Tibial artery (tissue), 4 donors: Measurements from ENCODE around the gene CSAD.
"Not testable (repeated sequence)": the region's sequence is repeated elsewhere in the genome, so short reads cannot be mapped to it uniquely, and the experiment has no call there.

Experiments used
- DNase-seq, 2 donors: peaks; one replicate each; pipeline ENCODE4 v3.0.0-alpha.2; 2019
- H3K27ac ChIP-seq, 2 donors: fragments of 200-600 bp; sonication (generic) in 1 of 2; 1 replicate in 1 of 2; 2 replicates in 1 of 2; pipeline ENCODE4 v1.5.1; 2018 to 2019; ENCODE audit warnings: mild to moderate bottlenecking in 1 of 2
- H3K27me3 ChIP-seq, 2 donors: fragments of 200-600 bp; sonication (generic) in 1 of 2; one replicate each; pipeline versions ENCODE4 v1.5.1 to v1.6.0; 2016 to 2019
- H3K36me3 ChIP-seq, 3 donors: fragments of 200-600 bp; sonication (generic) in 2 of 3; one replicate each; pipeline ENCODE4 v1.5.1; 2016 to 2019; ENCODE audit warnings: mild to moderate bottlenecking in 2 of 3
- H3K4me1 ChIP-seq, 4 donors: fragments of 200-600 bp; sonication (generic) in 2 of 4; 1 replicate in 3 of 4; 2 replicates in 1 of 4; pipeline ENCODE4 v1.5.1; 2016 to 2019
- H3K4me3 ChIP-seq, 2 donors: fragments of 200-600 bp; sonication (generic) in 1 of 2; 1 replicate in 1 of 2; 2 replicates in 1 of 2; pipeline ENCODE4 v1.5.1; 2018 to 2019; ENCODE audit warnings: mild to moderate bottlenecking in 2 of 2
- H3K9me3 ChIP-seq, 3 donors: fragments of 200-600 bp; sonication (generic) in 1 of 3; one replicate each; pipeline ENCODE4 v1.5.1; 2016 to 2019
- CTCF ChIP-seq, 2 experiments: fragments of 200-600 bp in 1 of 2; fragments of 450-650 bp in 1 of 2; IDR thresholded peaks; one replicate each; pipeline ENCODE4 v1.5.1; 2017 to 2019; ENCODE audit warnings: antibody characterized with exemption in 2 of 2, mild to moderate bottlenecking in 1 of 2, moderate library complexity in 1 of 2
- intact Hi-C: fragments of 100-400 bp; cut with DNase I; formaldehyde crosslinking; loops from one replicate; pipeline ENCODE4 v1.15.0; 2023; ENCODE audit warnings: low total_unique reads

Gene CSAD

GRCh38 chr12:53118751-53119300, 61.9 kb downstream of the CSAD start:
- DNase-seq: no peak
- Histone ChIP-seq H3K27ac (no peak overlapping the region), H3K27me3 (no peaks in the 10 kb centered on the region), H3K4me3 (no peak overlapping the region), H3K9me3 (no peaks in the 10 kb centered on the region), H3K36me3 (no peaks in the 10 kb centered on the region), H3K4me1 (peaks cover 0 to 37% (median 12%) of the 10 kb centered on the region in 4 donors)
- no peak for TF ChIP-seq CTCF (IDR thresholded peaks at IDR 0.05)
- intact Hi-C loops: loop anchor here (5.0 kb wide), 1 partner anchor 33 kb away; no protein-coding TSS in a partner anchor

GRCh38 chr12:53115891-53116648, 64.7 kb downstream of the CSAD start:
- Histone ChIP-seq H3K4me1 (peaks cover 0 to 37% (median 12%) of the 10 kb centered on the region in 4 donors), H3K9me3 (no peaks in the 10 kb centered on the region), H3K27me3 (no peaks in the 10 kb centered on the region), H3K36me3 (no peaks in the 10 kb centered on the region), H3K4me3 (no peak overlapping the region), H3K27ac (peak overlapping the region; percentile 78 to 80)
- no peak for TF ChIP-seq CTCF (IDR thresholded peaks at IDR 0.05)
- intact Hi-C loops: loop anchor here (5.0 kb wide), 1 partner anchor 36 kb away; no protein-coding TSS in a partner anchor
- DNase-seq: no peak

GRCh38 chr12:53115112-53115890, 65.4 kb downstream of the CSAD start:
- H3K27ac ChIP-seq: peak overlapping the region; percentile 78 to 80

GRCh38 chr12:53113951-53114350, 66.8 kb downstream of the CSAD start:
- DNase-seq: no peak
- H3K4me3 ChIP-seq: no peak overlapping the region
- TF ChIP-seq CTCF (IDR thresholded peaks at IDR 0.05): no peak
- H3K36me3 ChIP-seq: no peaks in the 10 kb centered on the region
- peak overlapping the region; percentile 78 to 80 for H3K27ac ChIP-seq
- H3K9me3 ChIP-seq: no peaks in the 10 kb centered on the region
- intact Hi-C loops: no loop called here
- H3K4me1 ChIP-seq: peaks cover 0 to 37% (median 12%) of the 10 kb centered on the region in 4 donors
- no peaks in the 10 kb centered on the region for H3K27me3 ChIP-seq

More at GRCh38 chr12:53115112-53115890, 65.4 kb downstream of the CSAD start:
- intact Hi-C loops: loop anchor here (5.0 kb wide), 1 partner anchor 37 kb away; no protein-coding TSS in a partner anchor
- H3K27me3 ChIP-seq: no peaks in the 10 kb centered on the region
- no peak for TF ChIP-seq CTCF (IDR thresholded peaks at IDR 0.05)
- peaks cover 0 to 37% (median 12%) of the 10 kb centered on the region in 4 donors for H3K4me1 ChIP-seq
- H3K36me3 ChIP-seq: no peaks in the 10 kb centered on the region
- DNase-seq: no peak
- H3K9me3 ChIP-seq: no peaks in the 10 kb centered on the region
- no peak overlapping the region for H3K4me3 ChIP-seq

GRCh38 chr12:53113136-53113705, 67.5 kb downstream of the CSAD start:
- Histone ChIP-seq H3K36me3 (no peaks in the 10 kb centered on the region), H3K4me1 (peaks cover 0 to 44% (median 12%) of the 10 kb centered on the region in 4 donors), H3K27me3 (no peaks in the 10 kb centered on the region), H3K27ac (peak overlapping the region; percentile 2 to 80), H3K4me3 (no peak overlapping the region), H3K9me3 (no peaks in the 10 kb centered on the region)
- no peak for DNase-seq
- intact Hi-C loops: no loop called here
- no peak for TF ChIP-seq CTCF (IDR thresholded peaks at IDR 0.05)

- intact Hi-C loops: not testable (repeated sequence)
These were observed 68.3 kb downstream of the CSAD start for GRCh38 chr12:53112431-53112830.

More at GRCh38 chr12:53112431-53112830, 68.3 kb downstream of the CSAD start:
- H3K27me3 ChIP-seq, H3K4me3 ChIP-seq, H3K36me3 ChIP-seq, DNase-seq, H3K27ac ChIP-seq, H3K9me3 ChIP-seq: not testable (repeated sequence)
- H3K4me1 ChIP-seq: peaks cover 0 to 45% (median 13%) of the 10 kb centered on the region in 4 donors
